ENCODE results near the gene LEFTY1. TPM values are rescaled to one million over a fixed set of nuclear protein-coding genes. Genes with fewer than 3 reads are reported as not detected.

The LEFTY1 gene
- total RNA-seq, 1 experiment from 2014 or later = not detected

DNA sequence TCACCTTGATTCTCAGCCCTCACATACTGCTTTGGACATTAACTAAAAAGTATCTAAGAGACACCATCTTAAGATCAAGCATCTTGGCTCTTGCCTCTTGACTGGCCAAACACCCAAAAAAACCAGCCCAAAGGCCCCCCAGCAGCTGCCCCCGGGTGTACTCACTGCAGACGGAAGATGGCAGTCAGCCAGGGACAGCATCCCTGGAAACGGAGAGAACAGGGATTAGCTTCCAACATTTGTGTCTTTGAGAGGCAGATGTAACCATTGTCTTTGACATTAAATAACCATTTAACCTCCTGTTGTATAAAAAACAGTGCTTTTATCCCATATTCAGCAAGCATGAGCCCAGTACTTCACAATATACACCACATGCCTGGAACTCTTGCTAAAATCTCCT, 18.0 kb downstream of the LEFTY1 start:
- H3K27me3 ChIP-seq = no peaks in the 10 kb centered on the region
- H3K9me3 ChIP-seq = no peaks in the 10 kb centered on the region
- DNase-seq = no peak
- H3K4me3 ChIP-seq = no peak overlapping the region
- peaks cover 35% of the 10 kb centered on the region for H3K36me3 ChIP-seq

DNA sequence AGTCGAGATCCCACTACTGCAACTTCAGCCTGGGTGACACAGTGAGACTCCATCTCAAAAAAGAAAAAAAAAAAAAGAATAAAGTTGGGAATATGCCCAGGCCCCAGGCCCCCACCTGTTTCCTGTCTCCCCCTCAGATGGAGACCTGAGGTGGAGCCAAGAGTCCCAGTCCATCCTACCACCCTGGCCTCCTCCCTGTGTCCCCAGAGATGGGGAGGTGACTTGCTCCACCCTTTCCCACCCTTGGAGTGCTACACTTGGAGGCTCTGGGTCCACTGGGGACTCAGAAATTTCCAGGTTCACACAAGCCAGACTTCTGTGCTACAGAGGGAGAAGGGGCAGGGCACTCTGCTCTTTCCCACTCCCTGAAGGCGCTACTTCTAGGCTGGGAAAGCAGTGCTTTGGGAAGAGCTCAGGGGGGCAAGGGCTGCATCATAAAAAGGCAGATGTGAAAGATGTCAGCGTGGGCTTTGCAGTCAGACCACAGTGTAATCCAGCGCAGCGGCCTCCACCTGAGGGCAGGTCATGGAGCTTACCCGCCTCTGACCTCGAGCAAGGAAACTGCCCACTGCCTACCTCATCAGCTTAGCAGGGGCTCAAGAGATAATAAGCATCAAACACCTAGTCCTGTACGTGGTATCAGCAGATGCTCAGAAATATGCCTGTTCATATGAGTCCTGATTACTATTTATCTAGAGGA, 20.2 kb downstream of the LEFTY1 start:
- DNase-seq = no peak
- Histone ChIP-seq H3K4me3 (no peak overlapping the region), H3K36me3 (peaks cover 37% of the 10 kb centered on the region), H3K9me3 (no peaks in the 10 kb centered on the region), H3K27me3 (no peaks in the 10 kb centered on the region)

DNA sequence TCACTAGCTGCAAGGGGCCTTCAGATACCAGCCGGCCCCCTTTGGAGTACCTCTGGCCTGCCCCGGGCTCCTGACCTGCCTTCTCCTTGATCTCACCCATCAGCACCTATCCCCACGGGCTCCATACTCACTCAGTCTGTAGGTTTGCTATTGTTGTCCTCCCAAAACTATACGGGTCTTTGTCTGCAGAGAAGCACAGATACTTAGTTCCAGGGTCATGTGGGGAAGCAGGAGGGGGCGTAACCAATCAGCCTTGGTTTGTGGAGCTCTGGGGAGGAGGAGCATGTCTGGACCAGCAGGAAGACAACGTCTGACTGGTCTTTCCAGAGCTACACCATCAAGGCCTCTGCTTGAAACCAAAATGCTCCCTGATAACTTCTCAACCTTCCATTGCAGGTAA, 22.0 kb downstream of the LEFTY1 start:
- Histone ChIP-seq H3K9me3 (no peaks in the 10 kb centered on the region), H3K36me3 (peaks cover 50% of the 10 kb centered on the region), H3K27me3 (no peaks in the 10 kb centered on the region), H3K4me3 (no peak overlapping the region)
- DNase-seq = no peak

DNA sequence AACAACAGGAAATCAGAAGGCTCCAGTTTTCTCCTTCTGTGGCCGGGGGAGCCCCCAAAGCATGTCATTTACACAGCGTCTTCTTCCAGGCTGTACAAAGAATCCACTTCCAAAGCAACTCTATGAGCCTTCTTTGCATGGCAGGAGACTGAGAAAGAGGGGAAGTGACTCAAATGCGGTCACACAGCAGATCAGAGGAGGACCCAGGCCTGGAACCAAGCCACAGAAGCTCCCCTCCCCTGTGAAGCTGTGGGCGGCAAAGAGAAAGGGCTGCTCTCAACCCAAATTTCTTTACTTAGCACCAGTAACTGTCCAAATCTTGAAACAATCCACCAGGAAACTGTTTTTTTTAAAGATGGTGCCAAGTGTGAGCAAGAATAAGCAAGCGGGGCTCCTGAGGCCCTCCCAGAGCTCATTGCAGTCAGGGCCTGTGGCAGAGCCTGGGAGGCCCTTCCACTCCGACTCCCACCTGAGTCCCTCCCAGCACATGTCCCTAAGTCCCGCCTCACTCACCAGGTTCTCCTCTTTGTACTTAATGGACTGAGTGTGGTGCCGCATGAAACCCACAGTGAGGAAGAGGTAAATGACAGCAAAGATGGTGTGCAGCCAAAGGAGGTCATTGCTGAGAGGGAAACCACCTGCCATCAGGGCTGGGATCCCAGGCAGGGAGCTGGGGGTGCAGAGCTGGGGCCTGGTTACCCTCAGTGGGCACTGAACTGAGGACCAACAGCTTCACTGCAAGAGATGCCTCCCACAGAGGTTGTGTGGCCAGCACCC, 22.7 kb downstream of the LEFTY1 start:
- no peak overlapping the region for H3K4me3 ChIP-seq
- H3K36me3 ChIP-seq = peaks cover 48% of the 10 kb centered on the region
- H3K27me3 ChIP-seq = no peaks in the 10 kb centered on the region
- DNase-seq = peak; percentile 86
- H3K9me3 ChIP-seq = no peaks in the 10 kb centered on the region

DNA sequence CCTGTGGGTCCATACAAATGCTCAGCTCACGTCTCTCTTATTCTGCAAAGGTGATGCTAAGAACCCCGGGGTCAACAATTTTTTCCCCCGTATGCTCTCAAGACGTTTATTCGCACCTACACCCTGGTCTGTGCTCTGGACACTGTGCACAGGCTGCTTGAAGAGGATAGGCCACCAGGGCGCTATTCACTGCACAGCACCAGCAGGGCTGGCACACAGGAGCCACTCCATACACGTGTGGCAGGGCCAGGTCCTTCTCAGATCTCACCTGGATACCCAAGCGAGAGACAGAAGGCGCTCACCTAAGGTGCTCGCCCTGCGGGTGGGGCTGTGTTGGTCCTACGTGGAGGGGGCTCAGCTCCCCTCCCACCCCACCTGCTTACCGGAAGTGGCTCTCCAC, 23.4 kb downstream of the LEFTY1 start:
- H3K9me3 ChIP-seq = no peaks in the 10 kb centered on the region
- no peak for DNase-seq
- H3K27me3 ChIP-seq = no peaks in the 10 kb centered on the region
- no peak overlapping the region for H3K4me3 ChIP-seq
- peaks cover 41% of the 10 kb centered on the region for H3K36me3 ChIP-seq

DNA sequence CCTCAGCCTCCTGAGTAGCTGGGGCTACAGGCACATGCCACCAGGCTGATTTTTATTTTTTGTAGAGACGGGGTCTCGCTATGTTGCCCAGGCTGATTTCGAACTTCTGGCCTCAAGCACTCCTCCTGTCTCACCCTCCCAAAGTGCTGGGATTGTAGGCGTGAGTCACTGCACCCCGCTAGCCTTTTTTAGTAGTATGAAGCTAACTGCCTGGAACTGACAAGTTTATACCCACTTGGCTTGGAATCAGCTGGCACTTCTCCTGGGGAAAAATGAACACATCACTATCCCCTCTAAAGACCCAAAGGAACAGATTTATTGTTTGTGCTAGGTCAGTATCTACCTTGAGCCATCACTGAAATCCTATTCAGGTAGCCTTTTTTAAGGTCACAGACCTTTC, 25.8 kb downstream of the LEFTY1 start:
- DNase-seq = peak; percentile 49
- Histone ChIP-seq H3K9me3 (no peaks in the 10 kb centered on the region), H3K27me3 (no peaks in the 10 kb centered on the region), H3K36me3 (peaks cover 32% of the 10 kb centered on the region), H3K4me3 (no peak overlapping the region)

DNA sequence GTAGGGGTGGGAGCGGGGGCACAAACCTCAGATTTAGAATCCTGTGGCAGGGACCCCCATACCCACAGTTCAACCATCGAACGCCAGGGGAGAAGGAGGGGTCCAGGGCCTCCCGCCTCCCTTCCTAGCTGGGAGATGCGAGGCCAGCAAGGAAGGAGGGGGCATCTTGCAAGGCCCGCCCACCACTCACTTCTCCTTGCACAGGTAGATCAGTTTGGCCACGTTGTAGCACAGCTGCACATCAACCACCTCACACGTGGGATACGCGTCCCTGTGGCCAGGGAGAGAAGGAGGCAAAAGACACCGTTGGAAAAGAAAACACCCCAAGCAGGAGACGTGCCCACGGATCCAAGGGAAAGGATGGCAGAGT, 26.4 kb downstream of the LEFTY1 start:
- Histone ChIP-seq H3K4me3 (no peak overlapping the region), H3K9me3 (no peaks in the 10 kb centered on the region), H3K36me3 (peaks cover 30% of the 10 kb centered on the region), H3K27me3 (no peaks in the 10 kb centered on the region)
- no peak for DNase-seq

DNA sequence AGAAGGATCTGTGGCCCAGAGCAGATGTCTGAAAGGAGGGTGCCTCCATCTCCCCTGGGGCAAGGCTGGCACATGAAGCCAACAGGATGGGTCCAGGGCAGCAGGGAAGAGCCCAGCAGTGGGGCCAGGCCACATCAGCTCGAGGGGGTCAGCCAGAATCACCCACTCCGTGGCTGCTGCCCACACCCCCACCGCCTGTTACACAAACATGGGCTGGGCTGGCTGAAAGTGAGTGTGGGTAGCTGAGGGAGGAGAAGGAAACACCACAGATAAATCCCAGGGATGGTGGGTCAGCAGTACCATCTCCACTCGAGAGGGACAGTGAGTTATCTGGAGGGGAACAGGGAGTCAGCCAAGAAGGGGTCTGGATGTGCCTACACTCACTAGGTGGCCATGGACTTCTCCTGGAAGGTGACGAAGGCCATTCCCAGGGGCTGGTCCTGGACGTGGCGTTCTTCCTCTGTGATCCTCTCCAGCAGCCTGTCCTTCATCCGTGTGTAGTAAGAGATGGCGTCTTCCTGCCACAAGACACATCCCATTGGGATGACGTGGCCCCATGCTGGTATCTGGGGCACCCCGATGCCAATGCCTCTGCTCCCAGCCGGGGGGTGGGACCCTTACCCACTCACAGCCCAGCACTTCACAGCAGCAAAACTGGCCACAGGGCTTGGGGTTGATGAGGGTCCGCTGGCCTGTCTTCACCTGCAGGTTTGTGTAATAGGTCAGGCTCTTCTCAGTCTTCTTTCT, 26.9 kb downstream of the LEFTY1 start:
- H3K9me3 ChIP-seq = no peaks in the 10 kb centered on the region
- no peaks in the 10 kb centered on the region for H3K27me3 ChIP-seq
- no peak for DNase-seq
- peaks cover 30% of the 10 kb centered on the region for H3K36me3 ChIP-seq
- H3K4me3 ChIP-seq = no peak overlapping the region

DNA sequence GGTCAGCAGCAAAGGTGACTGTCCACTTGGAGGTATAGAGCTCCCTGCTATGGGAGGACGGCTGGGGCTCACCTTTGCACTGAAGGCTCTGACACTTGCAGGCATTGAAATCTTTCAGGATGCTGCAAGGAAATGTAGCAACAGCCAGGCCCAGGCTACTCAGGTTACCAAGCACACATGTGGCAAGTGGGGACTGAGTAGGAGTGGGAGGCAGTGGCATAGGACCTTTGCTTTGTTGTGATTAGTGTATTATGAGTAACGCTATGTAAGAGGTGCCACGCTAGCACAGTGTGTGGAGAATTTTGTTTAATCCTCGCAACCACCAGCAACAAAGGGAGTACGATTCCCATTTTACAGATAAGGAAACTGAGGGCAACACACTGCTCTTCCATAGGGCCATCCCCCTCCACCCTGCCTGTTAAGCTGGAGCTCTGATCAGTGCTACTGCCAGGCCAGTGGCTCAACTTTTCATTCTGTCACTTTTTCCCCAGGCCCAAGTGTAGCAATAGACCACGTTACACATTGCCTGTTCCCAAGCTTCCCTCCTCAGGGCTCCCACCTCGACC, 28.0 kb downstream of the LEFTY1 start:
- no peaks in the 10 kb centered on the region for H3K27me3 ChIP-seq
- DNase-seq = no peak
- H3K9me3 ChIP-seq = no peaks in the 10 kb centered on the region
- H3K36me3 ChIP-seq = peaks cover 36% of the 10 kb centered on the region
- H3K4me3 ChIP-seq = no peak overlapping the region

DNA sequence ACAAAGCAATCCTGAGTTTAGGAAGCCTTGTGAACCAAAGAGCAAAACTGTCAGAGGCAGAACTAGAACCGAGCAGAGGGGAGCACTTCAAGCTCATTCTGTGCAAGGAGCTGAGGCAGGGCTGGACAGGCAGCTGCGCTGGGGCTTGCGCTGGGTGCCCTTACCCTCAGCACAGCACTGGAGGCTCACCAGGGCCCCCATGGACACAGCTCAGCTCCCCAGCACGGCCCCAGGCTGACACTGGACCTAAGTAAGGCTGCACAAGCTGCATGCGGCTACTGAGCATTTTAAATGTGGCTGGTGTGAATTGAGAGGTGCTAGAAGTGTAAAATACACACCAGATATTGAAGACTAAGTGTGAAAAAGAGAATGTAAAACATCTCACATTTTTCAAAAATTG, 28.8 kb downstream of the LEFTY1 start:
- no peak overlapping the region for H3K4me3 ChIP-seq
- no peaks in the 10 kb centered on the region for H3K27me3 ChIP-seq
- DNase-seq = no peak
- peaks cover 29% of the 10 kb centered on the region for H3K36me3 ChIP-seq
- H3K9me3 ChIP-seq = no peaks in the 10 kb centered on the region

DNA sequence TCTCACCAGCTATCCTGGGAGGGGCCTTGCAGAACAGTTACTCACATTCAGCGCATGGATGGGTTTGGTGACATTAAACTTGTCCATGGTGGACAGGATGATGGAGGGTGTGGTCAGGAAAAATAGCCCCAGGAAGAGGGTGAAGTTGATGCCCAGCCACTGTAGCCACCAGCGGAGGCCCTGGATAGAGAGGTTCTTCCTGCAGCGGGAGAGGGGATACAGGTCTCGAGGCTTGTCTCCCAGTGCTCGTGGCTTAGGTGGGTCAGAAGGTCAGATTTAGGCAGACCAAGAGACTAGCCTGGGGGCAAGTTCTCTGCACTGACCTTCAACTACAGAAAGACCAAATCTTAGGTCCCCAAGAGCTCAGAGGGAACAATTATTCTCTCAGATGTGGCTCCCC, 29.8 kb downstream of the LEFTY1 start:
- H3K9me3 ChIP-seq = no peaks in the 10 kb centered on the region
- H3K4me3 ChIP-seq = no peak overlapping the region
- DNase-seq = no peak
- no peaks in the 10 kb centered on the region for H3K27me3 ChIP-seq
- peaks cover 29% of the 10 kb centered on the region for H3K36me3 ChIP-seq

DNA sequence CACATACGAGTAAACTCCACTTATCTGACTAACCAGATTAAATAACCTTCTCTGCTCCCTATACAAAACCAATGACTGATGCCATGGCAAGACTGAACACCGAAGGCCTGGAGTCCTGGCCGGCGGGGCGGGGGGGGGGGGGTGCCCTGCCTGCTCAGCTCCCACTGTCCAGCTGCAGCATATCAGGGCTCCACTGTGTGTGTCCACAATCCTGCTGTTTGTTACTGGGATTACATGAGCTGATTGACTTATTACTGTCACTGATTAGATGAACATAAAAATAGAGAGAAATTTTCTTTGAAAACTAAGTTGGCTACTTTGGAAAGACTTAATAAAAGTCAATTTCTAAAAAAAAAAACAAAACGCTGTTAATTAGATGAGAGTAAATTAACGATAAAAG, 31.7 kb downstream of the LEFTY1 start:
- Histone ChIP-seq H3K36me3 (peaks cover 13% of the 10 kb centered on the region), H3K9me3 (no peaks in the 10 kb centered on the region), H3K27me3 (no peaks in the 10 kb centered on the region), H3K4me3 (no peak overlapping the region)
- no peak for DNase-seq

DNA sequence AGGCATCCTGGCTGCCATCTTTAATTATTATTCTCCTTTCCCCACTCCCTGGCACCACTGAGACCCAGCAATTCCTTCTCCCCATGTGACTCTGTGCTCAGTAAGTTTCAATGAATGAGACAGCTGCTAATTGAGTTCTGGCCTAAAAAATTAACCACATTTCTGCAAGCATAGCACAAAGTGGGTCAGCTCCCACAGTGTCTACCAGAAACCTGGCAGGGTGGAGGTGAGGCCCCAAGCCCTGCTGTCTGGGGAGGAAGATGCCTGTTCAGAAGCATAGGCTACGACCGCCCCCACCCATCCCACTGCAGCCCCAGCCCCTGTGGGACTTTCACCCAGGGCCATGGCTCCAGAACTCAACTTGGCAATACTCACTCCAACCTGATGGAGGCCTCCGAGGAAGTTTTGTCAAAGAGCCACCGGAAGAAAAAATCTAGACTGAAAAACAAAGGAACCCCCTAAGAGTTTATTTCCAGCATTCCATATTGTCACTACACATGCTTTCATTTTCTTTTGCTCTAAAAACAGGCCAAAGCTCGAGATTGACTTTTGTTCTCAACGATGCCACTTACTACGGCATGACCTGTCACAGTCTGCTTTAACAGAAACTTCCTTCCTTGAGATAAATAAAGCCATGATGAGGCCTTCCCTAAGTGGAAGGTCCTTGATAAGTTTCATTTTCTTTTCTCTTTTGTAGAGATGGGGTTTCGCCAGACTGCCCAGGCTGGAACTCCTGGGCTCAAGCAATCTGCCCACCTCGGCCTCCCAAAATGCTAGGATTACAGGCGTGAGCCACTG, 33.2 kb downstream of the LEFTY1 start:
- H3K27me3 ChIP-seq = no peaks in the 10 kb centered on the region
- DNase-seq = no peak
- no peaks in the 10 kb centered on the region for H3K9me3 ChIP-seq
- H3K36me3 ChIP-seq = peaks cover 6% of the 10 kb centered on the region
- no peak overlapping the region for H3K4me3 ChIP-seq

DNA sequence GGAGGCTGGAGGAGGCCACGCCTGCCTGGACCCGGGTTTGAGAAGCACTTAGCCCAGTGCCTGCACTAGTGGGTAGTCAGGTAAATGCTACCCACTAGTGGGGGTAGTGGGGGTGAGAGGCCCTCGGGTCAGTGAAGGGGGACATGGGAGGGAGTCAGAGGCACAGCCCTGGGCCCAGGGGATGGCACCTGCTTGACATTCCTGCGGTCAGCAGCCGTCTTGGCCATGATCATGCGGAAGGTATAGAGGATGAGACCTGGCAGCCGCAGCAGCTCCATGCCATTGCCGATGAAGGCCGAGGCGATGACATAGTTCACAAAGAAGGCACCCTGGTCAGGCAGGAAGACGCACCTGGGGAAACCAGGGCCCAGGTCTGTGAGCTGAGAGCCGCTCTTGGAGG, 35.5 kb downstream of the LEFTY1 start:
- Histone ChIP-seq H3K9me3 (no peaks in the 10 kb centered on the region), H3K4me3 (no peak overlapping the region), H3K36me3 (peaks cover 6% of the 10 kb centered on the region), H3K27me3 (no peaks in the 10 kb centered on the region)
- DNase-seq = no peak

DNA sequence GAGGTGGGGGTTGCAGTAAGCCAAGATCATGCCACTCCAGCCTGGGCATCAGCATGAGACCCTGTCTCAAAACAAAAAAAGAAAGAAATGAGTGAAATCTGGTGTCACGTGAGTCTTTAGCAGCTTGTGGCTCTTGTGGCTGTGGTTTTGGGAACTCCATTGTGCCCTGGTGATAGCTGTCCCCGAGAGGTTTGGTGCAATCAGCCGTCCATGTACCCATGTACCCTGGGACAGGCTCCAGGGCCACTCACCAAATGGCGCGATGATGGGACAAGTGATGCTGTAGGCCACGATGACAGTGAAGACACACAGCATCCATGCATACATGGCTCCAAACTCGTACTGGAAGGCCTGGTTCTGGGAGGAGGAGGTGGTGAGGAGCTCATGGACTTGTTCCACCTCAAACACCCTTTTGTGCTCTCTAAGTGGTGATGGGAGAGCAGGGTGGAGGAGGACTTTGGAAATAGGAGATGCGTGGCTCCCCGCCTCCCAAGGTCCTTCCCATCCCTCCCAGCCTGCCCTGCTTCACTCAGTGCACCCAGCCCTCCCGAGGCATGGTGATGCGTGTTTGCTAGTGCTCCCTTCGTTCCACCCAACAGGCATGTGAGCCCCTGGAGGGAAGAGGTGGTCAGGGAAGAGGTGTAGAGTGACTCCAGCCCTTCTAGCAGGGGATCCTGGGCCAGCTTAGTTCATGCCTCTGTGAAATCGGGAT, 36.4 kb downstream of the LEFTY1 start:
- peaks cover 11% of the 10 kb centered on the region for H3K36me3 ChIP-seq
- no peak for DNase-seq
- no peaks in the 10 kb centered on the region for H3K9me3 ChIP-seq
- no peak overlapping the region for H3K4me3 ChIP-seq
- H3K27me3 ChIP-seq = no peaks in the 10 kb centered on the region

DNA sequence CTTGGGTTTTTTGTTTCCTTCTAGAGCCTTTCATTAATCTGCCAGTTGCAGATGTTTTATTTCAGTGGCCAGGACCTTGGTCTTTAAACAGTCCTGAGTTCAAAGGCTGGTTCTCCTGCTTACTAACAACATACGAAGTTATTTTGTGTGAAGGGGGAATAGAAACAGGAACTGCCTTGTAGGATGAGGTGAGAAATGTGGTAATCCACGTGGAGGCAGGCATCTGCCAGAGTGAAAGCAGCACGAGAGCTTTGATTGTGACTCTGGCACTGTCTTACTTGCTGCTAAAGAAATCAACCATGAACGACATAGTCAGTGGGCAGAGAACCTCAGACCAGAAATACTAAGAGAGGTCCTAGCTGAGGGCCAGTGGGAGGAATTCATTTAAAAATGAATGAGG, 37.1 kb downstream of the LEFTY1 start:
- Histone ChIP-seq H3K4me3 (no peak overlapping the region), H3K9me3 (no peaks in the 10 kb centered on the region), H3K27me3 (no peaks in the 10 kb centered on the region), H3K36me3 (peaks cover 14% of the 10 kb centered on the region)
- DNase-seq = no peak
